ENCODE measurements around the gene RTN4RL2.

DNA sequence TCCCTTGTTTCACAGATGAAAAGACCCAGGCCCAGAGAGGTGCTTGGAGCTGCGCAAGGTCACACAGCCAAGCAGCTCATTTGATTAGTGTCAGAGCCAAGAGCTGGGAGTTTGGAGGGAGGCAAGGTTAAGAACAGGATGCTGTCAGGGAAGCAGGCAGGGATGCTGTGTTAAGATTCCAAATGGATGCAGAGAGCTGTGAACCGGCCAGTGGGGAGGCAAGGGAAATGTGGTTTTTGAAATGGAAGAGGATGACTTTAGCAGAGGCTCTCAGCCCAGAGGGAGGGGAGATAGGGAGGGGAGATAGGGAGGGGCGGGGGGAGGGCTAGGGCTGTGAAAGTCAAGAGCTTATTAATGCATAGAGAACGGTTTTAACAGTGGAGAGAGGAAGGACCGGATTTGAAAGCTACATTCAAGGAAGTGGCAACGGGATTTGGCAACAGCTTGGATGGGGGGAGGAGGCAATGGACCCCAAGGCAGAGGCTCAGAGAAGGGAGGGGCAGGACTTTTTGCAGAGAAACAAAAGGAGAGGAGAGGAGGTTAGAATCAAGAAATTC lies 13.0 kb downstream of the RTN4RL2 start:
- TF ChIP-seq, protein P1, sequence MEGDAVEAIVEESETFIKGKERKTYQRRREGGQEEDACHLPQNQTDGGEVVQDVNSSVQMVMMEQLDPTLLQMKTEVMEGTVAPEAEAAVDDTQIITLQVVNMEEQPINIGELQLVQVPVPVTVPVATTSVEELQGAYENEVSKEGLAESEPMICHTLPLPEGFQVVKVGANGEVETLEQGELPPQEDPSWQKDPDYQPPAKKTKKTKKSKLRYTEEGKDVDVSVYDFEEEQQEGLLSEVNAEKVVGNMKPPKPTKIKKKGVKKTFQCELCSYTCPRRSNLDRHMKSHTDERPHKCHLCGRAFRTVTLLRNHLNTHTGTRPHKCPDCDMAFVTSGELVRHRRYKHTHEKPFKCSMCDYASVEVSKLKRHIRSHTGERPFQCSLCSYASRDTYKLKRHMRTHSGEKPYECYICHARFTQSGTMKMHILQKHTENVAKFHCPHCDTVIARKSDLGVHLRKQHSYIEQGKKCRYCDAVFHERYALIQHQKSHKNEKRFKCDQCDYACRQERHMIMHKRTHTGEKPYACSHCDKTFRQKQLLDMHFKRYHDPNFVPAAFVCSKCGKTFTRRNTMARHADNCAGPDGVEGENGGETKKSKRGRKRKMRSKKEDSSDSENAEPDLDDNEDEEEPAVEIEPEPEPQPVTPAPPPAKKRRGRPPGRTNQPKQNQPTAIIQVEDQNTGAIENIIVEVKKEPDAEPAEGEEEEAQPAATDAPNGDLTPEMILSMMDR (IDR thresholded peaks at IDR 0.05): no peak
- no peak for TF ChIP-seq POLR2A (IDR thresholded peaks at IDR 0.05)
